Thyroid gland (tissue), 4 donors: ENCODE measurements around the gene GYPC.

ENCODE experiments used
- CTCF ChIP-seq, 6 experiments: fragments of 200-600 bp in 3 of 6; fragments of 450-650 bp in 3 of 6; sonication (generic) in 3 of 6; IDR thresholded peaks; one replicate each; pipeline ENCODE4 v1.5.1; 2016 to 2019; ENCODE audit warnings: antibody characterized with exemption in 6 of 6, mild to moderate bottlenecking in 2 of 6, inconsistent platforms in 1 of 6, moderate library complexity in 1 of 6
- POLR2A ChIP-seq, 2 donors: fragments of 450-650 bp; IDR thresholded peaks; one replicate each; pipeline ENCODE4 v1.6.1; 2017; ENCODE audit warnings: antibody characterized with exemption in 2 of 2, mild to moderate bottlenecking in 2 of 2, moderate library complexity in 1 of 2

- no peak for TF ChIP-seq CTCF (IDR thresholded peaks at IDR 0.05)
- TF ChIP-seq POLR2A (IDR thresholded peaks at IDR 0.05) = no peak
Measured at GRCh38 chr2:126671488-126671887, 15.5 kb downstream of the GYPC start.
